Measurements from ENCODE around the gene GAR1.

The GAR1 gene

DNA sequence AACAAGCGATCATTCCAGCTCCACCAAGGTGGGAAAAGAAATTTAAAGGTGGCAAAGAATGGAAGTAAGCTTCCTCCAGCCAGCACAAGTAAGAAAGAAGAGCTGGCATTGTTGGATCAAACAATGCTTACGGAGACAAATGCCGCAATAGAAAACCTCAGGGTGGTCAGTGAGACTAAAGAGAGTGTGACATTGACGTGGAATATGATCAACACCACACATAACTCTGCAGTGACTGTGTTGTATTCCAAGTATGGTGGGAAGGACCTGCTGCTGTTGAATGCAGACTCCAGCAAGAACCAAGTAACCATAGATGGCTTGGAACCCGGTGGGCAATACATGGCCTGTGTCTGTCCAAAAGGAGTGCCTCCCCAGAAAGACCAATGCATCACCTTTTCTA is 54.5 kb downstream of the GAR1 start:
- H3K9ac ChIP-seq (ENCODE audit: low read depth in 1 of 2, low read length in 2 of 2): no peak overlapping the region
- H3K4me1 ChIP-seq (ENCODE audit: control insufficient read depth in 1 of 2, insufficient read depth in 2 of 2, low read length in 2 of 2): no peaks in the 10 kb centered on the region
- no peaks in the 10 kb centered on the region for H3K27me3 ChIP-seq (ENCODE audit: control insufficient read depth in 1 of 2, insufficient read depth in 2 of 2, low read length in 2 of 2)
- H3K4me3 ChIP-seq (ENCODE audit: low read depth in 1 of 2, low read length in 2 of 2): no peak overlapping the region
- no peak overlapping the region for H3K27ac ChIP-seq (ENCODE audit: low read depth, low read length)
- no peaks in the 10 kb centered on the region for H3K36me3 ChIP-seq (ENCODE audit: control insufficient read depth in 1 of 2, insufficient read depth in 2 of 2, low read length in 2 of 2)
- no peaks in the 10 kb centered on the region for H3K9me3 ChIP-seq (ENCODE audit: control insufficient read depth in 1 of 2, low read length in 2 of 2)

DNA sequence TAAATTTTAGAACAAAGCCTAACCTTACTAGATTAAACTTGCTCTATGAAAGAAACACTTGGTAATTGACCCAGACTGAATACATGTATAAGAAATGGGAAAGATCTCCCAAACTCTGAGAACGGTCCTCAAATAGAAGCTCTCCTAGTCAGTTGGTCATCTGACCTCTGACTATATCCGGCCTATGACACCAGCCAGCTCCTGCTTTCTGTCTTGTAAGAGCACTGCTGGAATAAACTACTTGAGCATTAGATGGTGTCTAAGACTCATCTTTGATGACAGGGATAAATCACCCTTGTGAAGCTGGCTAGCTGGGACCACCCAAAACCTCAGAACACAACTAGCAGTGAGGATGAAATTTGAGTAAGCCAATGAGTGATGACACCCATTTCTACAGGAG is 56.5 kb downstream of the GAR1 start:
- Histone ChIP-seq H3K36me3 (ENCODE audit: control insufficient read depth in 1 of 2, insufficient read depth in 2 of 2, low read length in 2 of 2) (no peaks in the 10 kb centered on the region), H3K27me3 (ENCODE audit: control insufficient read depth in 1 of 2, insufficient read depth in 2 of 2, low read length in 2 of 2) (no peaks in the 10 kb centered on the region), H3K9me3 (ENCODE audit: control insufficient read depth in 1 of 2, low read length in 2 of 2) (no peaks in the 10 kb centered on the region), H3K9ac (ENCODE audit: low read depth in 1 of 2, low read length in 2 of 2) (no peak overlapping the region), H3K4me1 (ENCODE audit: control insufficient read depth in 1 of 2, insufficient read depth in 2 of 2, low read length in 2 of 2) (no peaks in the 10 kb centered on the region), H3K4me3 (ENCODE audit: low read depth in 1 of 2, low read length in 2 of 2) (no peak overlapping the region), H3K27ac (ENCODE audit: low read depth, low read length) (no peak overlapping the region)

DNA sequence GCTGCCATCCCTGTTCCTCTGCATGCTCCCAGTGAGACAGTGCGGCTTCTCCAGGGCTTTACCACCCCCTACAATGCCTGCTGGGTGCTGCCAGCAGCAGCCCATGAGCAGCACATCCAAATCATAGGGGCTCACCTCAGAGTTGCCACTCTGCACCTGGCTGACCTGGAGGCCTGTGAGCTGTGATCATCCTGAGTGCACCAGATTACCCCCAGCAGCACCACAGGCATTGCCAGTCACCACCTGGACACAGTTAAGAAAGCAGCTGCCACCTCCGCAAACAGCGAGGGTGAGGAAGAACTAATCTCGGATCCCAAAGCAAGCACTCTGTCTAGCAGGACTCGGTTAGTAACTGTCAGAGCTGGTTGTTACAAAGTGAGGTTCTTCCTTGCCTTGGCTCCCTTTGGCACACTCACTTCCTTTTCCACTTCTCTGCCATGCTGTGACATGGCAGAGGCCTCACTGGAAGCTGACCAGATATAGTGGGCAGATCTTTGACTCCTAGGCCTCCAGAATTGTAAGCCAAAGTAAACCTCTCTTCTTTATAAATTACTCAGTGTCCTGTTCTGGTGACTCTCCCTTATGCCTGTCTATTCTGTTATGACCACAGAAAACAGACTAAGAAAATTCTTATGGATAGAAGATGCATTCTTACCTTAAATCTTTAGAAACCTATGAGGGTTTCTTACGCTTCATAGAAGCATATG is 57.5 kb downstream of the GAR1 start:
- Histone ChIP-seq H3K4me3 (ENCODE audit: low read depth in 1 of 2, low read length in 2 of 2) (no peak overlapping the region), H3K4me1 (ENCODE audit: control insufficient read depth in 1 of 2, insufficient read depth in 2 of 2, low read length in 2 of 2) (no peaks in the 10 kb centered on the region), H3K27ac (ENCODE audit: low read depth, low read length) (no peak overlapping the region), H3K36me3 (ENCODE audit: control insufficient read depth in 1 of 2, insufficient read depth in 2 of 2, low read length in 2 of 2) (no peaks in the 10 kb centered on the region), H3K9me3 (ENCODE audit: control insufficient read depth in 1 of 2, low read length in 2 of 2) (no peaks in the 10 kb centered on the region), H3K9ac (ENCODE audit: low read depth in 1 of 2, low read length in 2 of 2) (no peak overlapping the region), H3K27me3 (ENCODE audit: control insufficient read depth in 1 of 2, insufficient read depth in 2 of 2, low read length in 2 of 2) (no peaks in the 10 kb centered on the region)

DNA sequence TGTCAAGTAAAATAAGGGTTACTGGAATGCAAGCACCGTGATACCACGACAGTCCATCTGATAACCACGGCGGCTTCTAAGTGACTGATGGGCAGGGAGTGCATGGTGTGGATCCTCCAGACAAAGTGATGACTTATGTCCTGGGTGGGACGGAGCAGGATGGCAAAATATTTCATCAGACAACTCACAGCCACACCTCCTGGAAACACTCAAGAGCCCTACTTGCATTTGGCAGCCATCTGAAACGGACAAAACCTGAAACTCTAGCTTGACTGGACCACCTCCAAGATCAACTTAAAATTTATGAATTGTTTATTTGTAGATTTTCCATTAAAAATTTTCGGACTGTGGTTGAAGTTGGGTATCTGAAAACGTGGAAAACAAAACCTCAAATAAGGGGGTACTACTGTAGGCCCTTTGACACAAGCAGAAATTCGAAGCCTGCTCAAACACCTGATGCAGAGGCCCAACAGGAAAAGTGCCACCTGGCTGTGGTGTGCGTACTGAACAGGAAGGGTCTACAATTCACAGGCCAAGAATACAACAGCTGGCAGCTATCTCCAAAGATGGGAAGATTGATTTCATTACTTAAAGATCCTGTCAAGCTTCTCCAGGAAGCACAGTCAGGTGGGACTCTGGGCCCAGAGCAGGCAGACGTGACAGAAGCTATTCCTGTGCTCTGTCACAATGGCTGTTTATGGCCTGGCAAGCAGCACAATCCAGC is 58.4 kb downstream of the GAR1 start:
- no peaks in the 10 kb centered on the region for H3K9me3 ChIP-seq (ENCODE audit: control insufficient read depth in 1 of 2, low read length in 2 of 2)
- no peaks in the 10 kb centered on the region for H3K27me3 ChIP-seq (ENCODE audit: control insufficient read depth in 1 of 2, insufficient read depth in 2 of 2, low read length in 2 of 2)
- H3K4me1 ChIP-seq (ENCODE audit: control insufficient read depth in 1 of 2, insufficient read depth in 2 of 2, low read length in 2 of 2): no peaks in the 10 kb centered on the region
- no peak overlapping the region for H3K27ac ChIP-seq (ENCODE audit: low read depth, low read length)
- no peak overlapping the region for H3K9ac ChIP-seq (ENCODE audit: low read depth in 1 of 2, low read length in 2 of 2)
- no peaks in the 10 kb centered on the region for H3K36me3 ChIP-seq (ENCODE audit: control insufficient read depth in 1 of 2, insufficient read depth in 2 of 2, low read length in 2 of 2)
- H3K4me3 ChIP-seq (ENCODE audit: low read depth in 1 of 2, low read length in 2 of 2): no peak overlapping the region
